KOPT-K1 (cell line): ENCODE data around the gene EARS2.

ENCODE experiments used
- H3K27ac ChIP-seq: fragments of 200-600 bp; sonication (generic); 2 replicates; pipeline ENCODE4 v1.5.1; 2016; ENCODE audit warnings: antibody characterized with exemption, mild to moderate bottlenecking, low read depth, low read length; ENCODE audit not compliant: poor library complexity, severe bottlenecking
- H3K36me3 ChIP-seq: fragments of 200-600 bp; sonication (generic); 2 replicates; pipeline ENCODE4 v1.5.1; 2017; ENCODE audit warnings: antibody characterized with exemption, mild to moderate bottlenecking, low read length, moderate library complexity; ENCODE audit not compliant: insufficient read depth
- H3K9me3 ChIP-seq: fragments of 200-600 bp; sonication (generic); 2 replicates; pipeline ENCODE4 v1.5.1; 2017; ENCODE audit warnings: antibody characterized with exemption, low read length, mild to moderate bottlenecking; ENCODE audit not compliant: insufficient read depth, poor library complexity, severe bottlenecking

EARS2 gene

GRCh38 chr16:23509441-23509754 is 47.8 kb downstream of the EARS2 start:
- H3K36me3 ChIP-seq: peaks cover 7% of the 10 kb centered on the region; the same call in 1 of the 2 replicates
- H3K9me3 ChIP-seq: no peaks in the 10 kb centered on the region
- H3K27ac ChIP-seq: no peak overlapping the region

GRCh38 chr16:23508589-23509440 is 48.3 kb downstream of the EARS2 start:
- Histone ChIP-seq H3K27ac (no peak overlapping the region), H3K9me3 (no peaks in the 10 kb centered on the region)

GRCh38 chr16:23506606-23506994 is 50.5 kb downstream of the EARS2 start:
- no peaks in the 10 kb centered on the region; the same call in 1 of the 2 replicates for H3K36me3 ChIP-seq
- no peak overlapping the region for H3K27ac ChIP-seq
- no peaks in the 10 kb centered on the region for H3K9me3 ChIP-seq

More at GRCh38 chr16:23508589-23509440, 48.3 kb downstream of the EARS2 start:
- H3K36me3 ChIP-seq: peaks cover 7% of the 10 kb centered on the region; the same call in 1 of the 2 replicates

GRCh38 chr16:23505671-23506605 is 51.2 kb downstream of the EARS2 start:
- Histone ChIP-seq H3K36me3 (no peaks in the 10 kb centered on the region; the same call in 1 of the 2 replicates), H3K27ac (no peak overlapping the region)

GRCh38 chr16:23505180-23505665 is 51.9 kb downstream of the EARS2 start:
- Histone ChIP-seq H3K9me3 (no peaks in the 10 kb centered on the region), H3K27ac (no peak overlapping the region), H3K36me3 (no peaks in the 10 kb centered on the region; the same call in 1 of the 2 replicates)

More at GRCh38 chr16:23505671-23506605, 51.2 kb downstream of the EARS2 start:
- no peaks in the 10 kb centered on the region for H3K9me3 ChIP-seq

GRCh38 chr16:23504453-23505179 is 52.5 kb downstream of the EARS2 start:
- Histone ChIP-seq H3K27ac (no peak overlapping the region), H3K9me3 (no peaks in the 10 kb centered on the region), H3K36me3 (no peaks in the 10 kb centered on the region; the same call in 1 of the 2 replicates)

- Histone ChIP-seq H3K36me3 (no peaks in the 10 kb centered on the region; the same call in 1 of the 2 replicates), H3K27ac (no peak overlapping the region), H3K9me3 (no peaks in the 10 kb centered on the region)
These were observed 53.1 kb downstream of the EARS2 start for GRCh38 chr16:23504076-23504452.

- Histone ChIP-seq H3K9me3 (no peaks in the 10 kb centered on the region), H3K27ac (no peak overlapping the region), H3K36me3 (no peaks in the 10 kb centered on the region)
These were observed 54.7 kb downstream of the EARS2 start for GRCh38 chr16:23502466-23502865.

GRCh38 chr16:23501291-23501690 is 55.9 kb downstream of the EARS2 start:
- Histone ChIP-seq H3K36me3 (no peaks in the 10 kb centered on the region), H3K9me3 (no peaks in the 10 kb centered on the region), H3K27ac (no peak overlapping the region)

- no peak overlapping the region for H3K27ac ChIP-seq
- H3K36me3 ChIP-seq: no peaks in the 10 kb centered on the region
These were observed 56.3 kb downstream of the EARS2 start for GRCh38 chr16:23500862-23501225.

GRCh38 chr16:23500212-23500861 is 56.8 kb downstream of the EARS2 start:
- Histone ChIP-seq H3K27ac (no peak overlapping the region), H3K36me3 (peaks cover 5% of the 10 kb centered on the region; the same call in 1 of the 2 replicates), H3K9me3 (no peaks in the 10 kb centered on the region)

More at GRCh38 chr16:23500862-23501225, 56.3 kb downstream of the EARS2 start:
- H3K9me3 ChIP-seq: no peaks in the 10 kb centered on the region

- H3K27ac ChIP-seq: no peak overlapping the region
- H3K9me3 ChIP-seq: no peaks in the 10 kb centered on the region
- H3K36me3 ChIP-seq: peaks cover 8% of the 10 kb centered on the region; the same call in 1 of the 2 replicates
These were observed 57.3 kb downstream of the EARS2 start for GRCh38 chr16:23499801-23500200.

GRCh38 chr16:23498863-23499262 is 58.3 kb downstream of the EARS2 start:
- H3K36me3 ChIP-seq: peaks cover 8% of the 10 kb centered on the region; the same call in 1 of the 2 replicates
- H3K27ac ChIP-seq: no peak overlapping the region
- H3K9me3 ChIP-seq: no peaks in the 10 kb centered on the region

GRCh38 chr16:23497543-23497868 is 59.6 kb downstream of the EARS2 start:
- H3K9me3 ChIP-seq: no peaks in the 10 kb centered on the region
- H3K27ac ChIP-seq: no peak overlapping the region
- peaks cover 18% of the 10 kb centered on the region for H3K36me3 ChIP-seq
